Measurements from ENCODE around the gene NACC2. TPM values are rescaled to one million over a fixed set of nuclear protein-coding genes. Genes with fewer than 3 reads are reported as not detected.

The NACC2 gene
- total RNA-seq, 1 donor from 2014 or later = 3.6 TPM

- H3K9me3 Mint-ChIP-seq = no peaks in the 10 kb centered on the region
- intact Hi-C loops (cut with micrococcal nuclease) = no loop called here
- H3K4me3 Mint-ChIP-seq = no peak overlapping the region
- no peaks in the 10 kb centered on the region for H3K4me1 Mint-ChIP-seq
- H3K27me3 Mint-ChIP-seq = no peaks in the 10 kb centered on the region
- no peak for DNase-seq
- H3K36me3 Mint-ChIP-seq (ENCODE audit: low read depth) = no peaks in the 10 kb centered on the region
- H3K27ac Mint-ChIP-seq = no peak overlapping the region
Measured at GRCh38 chr9:136008693-136008997, 86.4 kb downstream of the NACC2 start.

DNA sequence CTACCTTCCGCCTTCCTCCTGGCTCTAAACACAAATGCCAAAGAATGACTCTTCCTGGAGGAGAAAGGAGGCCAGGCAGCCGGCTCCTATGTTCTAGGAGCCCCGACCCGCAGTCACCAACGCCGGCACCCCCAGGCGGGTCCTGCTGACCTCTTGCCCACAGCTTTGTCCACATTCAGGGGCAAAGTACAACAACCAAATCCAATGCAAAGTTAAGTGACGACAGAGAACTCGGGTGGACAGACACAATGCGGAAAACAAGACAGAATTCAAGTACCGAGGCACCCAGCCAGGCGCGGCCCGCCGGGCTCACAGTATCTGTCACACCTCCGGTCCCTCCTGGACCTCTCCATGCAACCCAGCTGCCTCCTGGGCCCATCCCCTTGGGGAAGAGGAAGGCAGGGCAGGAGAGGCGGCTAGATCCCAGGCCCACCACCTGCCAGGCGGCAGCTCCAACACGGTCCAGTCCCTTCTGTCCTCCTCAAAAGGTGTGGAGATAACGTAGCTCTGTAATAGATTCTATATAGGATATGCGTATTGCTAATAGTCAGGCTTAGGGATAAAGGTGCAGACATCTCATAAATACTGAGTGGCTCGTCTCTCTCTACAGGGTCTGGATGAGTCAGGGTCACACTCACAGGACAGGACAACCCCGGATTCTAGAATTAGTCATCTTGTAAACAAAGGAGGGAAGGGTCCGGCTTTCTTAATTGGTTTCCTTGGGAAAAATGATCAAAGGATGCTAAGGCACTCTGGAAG, 87.0 kb downstream of the NACC2 start:
- H3K27me3 Mint-ChIP-seq = no peaks in the 10 kb centered on the region
- DNase-seq = no peak
- no peaks in the 10 kb centered on the region for H3K9me3 Mint-ChIP-seq
- H3K27ac Mint-ChIP-seq = no peak overlapping the region
- no peak overlapping the region for H3K4me3 Mint-ChIP-seq
- H3K4me1 Mint-ChIP-seq = no peaks in the 10 kb centered on the region
- intact Hi-C loops (cut with micrococcal nuclease) = no loop called here
- H3K36me3 Mint-ChIP-seq (ENCODE audit: low read depth) = no peaks in the 10 kb centered on the region

GRCh38 chr9:136007276-136007933, 87.7 kb downstream of the NACC2 start:
- no peak for DNase-seq
- intact Hi-C loops (cut with micrococcal nuclease) = no loop called here
- Mint-ChIP-seq H3K27ac (no peak overlapping the region), H3K36me3 (ENCODE audit: low read depth) (no peaks in the 10 kb centered on the region), H3K4me1 (no peaks in the 10 kb centered on the region), H3K4me3 (no peak overlapping the region), H3K27me3 (no peaks in the 10 kb centered on the region), H3K9me3 (no peaks in the 10 kb centered on the region)

- no peaks in the 10 kb centered on the region for H3K27me3 Mint-ChIP-seq
- H3K36me3 Mint-ChIP-seq (ENCODE audit: low read depth) = no peaks in the 10 kb centered on the region
- intact Hi-C loops (cut with micrococcal nuclease) = no loop called here
- H3K4me3 Mint-ChIP-seq = no peak overlapping the region
- DNase-seq = no peak
- no peak overlapping the region for H3K27ac Mint-ChIP-seq
- H3K4me1 Mint-ChIP-seq = no peaks in the 10 kb centered on the region
- H3K9me3 Mint-ChIP-seq = no peaks in the 10 kb centered on the region
Measured at GRCh38 chr9:136006169-136006568, 88.9 kb downstream of the NACC2 start.

GRCh38 chr9:136004712-136005111, 90.4 kb downstream of the NACC2 start:
- Mint-ChIP-seq H3K36me3 (ENCODE audit: low read depth) (no peaks in the 10 kb centered on the region), H3K27ac (no peak overlapping the region), H3K9me3 (no peaks in the 10 kb centered on the region), H3K4me1 (no peaks in the 10 kb centered on the region), H3K4me3 (no peak overlapping the region), H3K27me3 (no peaks in the 10 kb centered on the region)
- DNase-seq = no peak
- intact Hi-C loops (cut with micrococcal nuclease) = no loop called here

- no peaks in the 10 kb centered on the region for H3K27me3 Mint-ChIP-seq
- no peaks in the 10 kb centered on the region for H3K9me3 Mint-ChIP-seq
- intact Hi-C loops (cut with micrococcal nuclease) = no loop called here
- H3K4me3 Mint-ChIP-seq = no peak overlapping the region
- no peaks in the 10 kb centered on the region for H3K4me1 Mint-ChIP-seq
- no peak overlapping the region for H3K27ac Mint-ChIP-seq
- H3K36me3 Mint-ChIP-seq (ENCODE audit: low read depth) = no peaks in the 10 kb centered on the region
- DNase-seq = no peak
Measured at GRCh38 chr9:136004219-136004618, 90.9 kb downstream of the NACC2 start.

GRCh38 chr9:136003411-136004218, 91.5 kb downstream of the NACC2 start:
- no peaks in the 10 kb centered on the region for H3K4me1 Mint-ChIP-seq
- no peak for DNase-seq
- H3K4me3 Mint-ChIP-seq = no peak overlapping the region
- no peak overlapping the region for H3K27ac Mint-ChIP-seq
- no peaks in the 10 kb centered on the region for H3K27me3 Mint-ChIP-seq
- intact Hi-C loops (cut with micrococcal nuclease) = no loop called here
- no peaks in the 10 kb centered on the region for H3K9me3 Mint-ChIP-seq
- no peaks in the 10 kb centered on the region for H3K36me3 Mint-ChIP-seq (ENCODE audit: low read depth)

GRCh38 chr9:136002881-136003280, 92.2 kb downstream of the NACC2 start:
- H3K27me3 Mint-ChIP-seq = no peaks in the 10 kb centered on the region
- DNase-seq = no peak
- intact Hi-C loops (cut with micrococcal nuclease) = no loop called here
- no peaks in the 10 kb centered on the region for H3K36me3 Mint-ChIP-seq (ENCODE audit: low read depth)
- no peak overlapping the region for H3K27ac Mint-ChIP-seq
- no peak overlapping the region for H3K4me3 Mint-ChIP-seq
- no peaks in the 10 kb centered on the region for H3K4me1 Mint-ChIP-seq
- no peaks in the 10 kb centered on the region for H3K9me3 Mint-ChIP-seq

- H3K9me3 Mint-ChIP-seq = no peaks in the 10 kb centered on the region
- H3K27ac Mint-ChIP-seq = no peak overlapping the region
- H3K27me3 Mint-ChIP-seq = no peaks in the 10 kb centered on the region
- no peak for DNase-seq
- intact Hi-C loops (cut with micrococcal nuclease) = no loop called here
- no peaks in the 10 kb centered on the region for H3K36me3 Mint-ChIP-seq (ENCODE audit: low read depth)
- no peaks in the 10 kb centered on the region for H3K4me1 Mint-ChIP-seq
- no peak overlapping the region for H3K4me3 Mint-ChIP-seq
Measured at GRCh38 chr9:136002215-136002614, 92.9 kb downstream of the NACC2 start.

- intact Hi-C loops (cut with micrococcal nuclease) = no loop called here
- Mint-ChIP-seq H3K9me3 (no peaks in the 10 kb centered on the region), H3K27me3 (no peaks in the 10 kb centered on the region), H3K36me3 (ENCODE audit: low read depth) (no peaks in the 10 kb centered on the region), H3K4me3 (no peak overlapping the region), H3K4me1 (no peaks in the 10 kb centered on the region), H3K27ac (no peak overlapping the region)
- no peak for DNase-seq
Measured at GRCh38 chr9:136001231-136001630, 93.9 kb downstream of the NACC2 start.

- intact Hi-C loops (cut with micrococcal nuclease) = no loop called here
- no peak overlapping the region for H3K4me3 Mint-ChIP-seq
- no peaks in the 10 kb centered on the region for H3K36me3 Mint-ChIP-seq (ENCODE audit: low read depth)
- H3K27me3 Mint-ChIP-seq = no peaks in the 10 kb centered on the region
- H3K9me3 Mint-ChIP-seq = no peaks in the 10 kb centered on the region
- no peak for DNase-seq
- no peaks in the 10 kb centered on the region for H3K4me1 Mint-ChIP-seq
- H3K27ac Mint-ChIP-seq = no peak overlapping the region
Measured at GRCh38 chr9:135998410-135999071, 96.5 kb downstream of the NACC2 start.

GRCh38 chr9:135998016-135998380, 97.1 kb downstream of the NACC2 start:
- Mint-ChIP-seq H3K4me3 (no peak overlapping the region), H3K27ac (no peak overlapping the region), H3K27me3 (no peaks in the 10 kb centered on the region), H3K9me3 (no peaks in the 10 kb centered on the region), H3K36me3 (ENCODE audit: low read depth) (no peaks in the 10 kb centered on the region), H3K4me1 (no peaks in the 10 kb centered on the region)
- intact Hi-C loops (cut with micrococcal nuclease) = no loop called here
- DNase-seq = no peak

- intact Hi-C loops (cut with micrococcal nuclease) = no loop called here
- H3K27ac Mint-ChIP-seq = no peak overlapping the region
- no peaks in the 10 kb centered on the region for H3K36me3 Mint-ChIP-seq (ENCODE audit: low read depth)
- H3K4me3 Mint-ChIP-seq = no peak overlapping the region
- no peak for DNase-seq
- no peaks in the 10 kb centered on the region for H3K9me3 Mint-ChIP-seq
- no peaks in the 10 kb centered on the region for H3K27me3 Mint-ChIP-seq
- no peaks in the 10 kb centered on the region for H3K4me1 Mint-ChIP-seq
Measured at GRCh38 chr9:135997090-135998015, 97.7 kb downstream of the NACC2 start.
